GM12865 (cell line): Measurements from ENCODE around the gene RHD.
"Not testable (repeated sequence)": the region's sequence is repeated elsewhere in the genome, so short reads cannot be mapped to it uniquely, and the experiment has no call there.

ENCODE experiments used
- DNase-seq: peaks from one replicate; pipeline ENCODE4 v3.0.0; 2010; ENCODE audit warnings: low read depth
- H3K4me3 ChIP-seq: 2 replicates; pipeline ENCODE4 v1.5.1; 2011; ENCODE audit warnings: mild to moderate bottlenecking, low read depth, low read length, control low read depth
- CTCF ChIP-seq: IDR thresholded peaks from 2 replicates; pipeline ENCODE4 v1.5.1; 2011; ENCODE audit warnings: low read length, control low read depth, low read depth, inconsistent platforms; ENCODE audit not compliant: insufficient read depth; ENCODE audit errors: missing control alignments

Gene RHD

GRCh38 chr1:25275648-25276047 lies 3.3 kb downstream of the RHD start:
- not testable (repeated sequence) for H3K4me3 ChIP-seq, DNase-seq

GRCh38 chr1:25277295-25277694 lies 5.0 kb downstream of the RHD start:
- not testable (repeated sequence) for DNase-seq, H3K4me3 ChIP-seq

GRCh38 chr1:25278358-25278757 lies 6.0 kb downstream of the RHD start:
- not testable (repeated sequence) for DNase-seq

GRCh38 chr1:25278790-25279189 lies 6.5 kb downstream of the RHD start:
- DNase-seq, H3K4me3 ChIP-seq: not testable (repeated sequence)

More at GRCh38 chr1:25278358-25278757, 6.0 kb downstream of the RHD start:
- H3K4me3 ChIP-seq, result not testable (repeated sequence)

GRCh38 chr1:25279693-25280111 lies 7.4 kb downstream of the RHD start:
- not testable (repeated sequence) for H3K4me3 ChIP-seq, DNase-seq

- not testable (repeated sequence) for DNase-seq
Observed at GRCh38 chr1:25285862-25286261, 13.6 kb downstream of the RHD start.

GRCh38 chr1:25287164-25287563 lies 14.9 kb downstream of the RHD start:
- H3K4me3 ChIP-seq, result not testable (repeated sequence)
- peak; percentile 23 for DNase-seq

More at GRCh38 chr1:25285862-25286261, 13.6 kb downstream of the RHD start:
- not testable (repeated sequence) for H3K4me3 ChIP-seq

- not testable (repeated sequence) for H3K4me3 ChIP-seq, DNase-seq
Observed at GRCh38 chr1:25288573-25289101, 16.3 kb downstream of the RHD start.

GRCh38 chr1:25290043-25290442 lies 17.7 kb downstream of the RHD start:
- TF ChIP-seq CTCF, result peak; percentile 6
- DNase-seq, H3K4me3 ChIP-seq: not testable (repeated sequence)

- not testable (repeated sequence) for DNase-seq, H3K4me3 ChIP-seq
Observed at GRCh38 chr1:25293426-25293825, 21.1 kb downstream of the RHD start.

- DNase-seq, H3K4me3 ChIP-seq: not testable (repeated sequence)
Observed at GRCh38 chr1:25294889-25295826, 22.8 kb downstream of the RHD start.

- not testable (repeated sequence) for DNase-seq, H3K4me3 ChIP-seq
Observed at GRCh38 chr1:25296501-25296900, 24.2 kb downstream of the RHD start.

- not testable (repeated sequence) for H3K4me3 ChIP-seq, DNase-seq
Observed at GRCh38 chr1:25300729-25301128, 28.4 kb downstream of the RHD start.

- DNase-seq, H3K4me3 ChIP-seq: not testable (repeated sequence)
Observed at GRCh38 chr1:25302330-25302729, 30.0 kb downstream of the RHD start.

GRCh38 chr1:25304936-25305335 lies 32.6 kb downstream of the RHD start:
- H3K4me3 ChIP-seq, DNase-seq: not testable (repeated sequence)

- DNase-seq, result not testable (repeated sequence)
Observed at GRCh38 chr1:25308168-25308567, 35.9 kb downstream of the RHD start.

GRCh38 chr1:25309085-25309484 lies 36.8 kb downstream of the RHD start:
- H3K4me3 ChIP-seq, result not testable (repeated sequence)
- peak; percentile 51 for DNase-seq

More at GRCh38 chr1:25308168-25308567, 35.9 kb downstream of the RHD start:
- not testable (repeated sequence) for H3K4me3 ChIP-seq

- H3K4me3 ChIP-seq, DNase-seq: not testable (repeated sequence)
Observed at GRCh38 chr1:25309486-25309885, 37.2 kb downstream of the RHD start.
